ENCODE data around the gene ZDHHC24. TPM values are rescaled to one million over a fixed set of nuclear protein-coding genes. Genes with fewer than 3 reads are reported as not detected.

ZDHHC24 gene
- total and polyA plus RNA-seq, 2 experiments from 2014 or later: 5.6 to 13.1 TPM

DNA sequence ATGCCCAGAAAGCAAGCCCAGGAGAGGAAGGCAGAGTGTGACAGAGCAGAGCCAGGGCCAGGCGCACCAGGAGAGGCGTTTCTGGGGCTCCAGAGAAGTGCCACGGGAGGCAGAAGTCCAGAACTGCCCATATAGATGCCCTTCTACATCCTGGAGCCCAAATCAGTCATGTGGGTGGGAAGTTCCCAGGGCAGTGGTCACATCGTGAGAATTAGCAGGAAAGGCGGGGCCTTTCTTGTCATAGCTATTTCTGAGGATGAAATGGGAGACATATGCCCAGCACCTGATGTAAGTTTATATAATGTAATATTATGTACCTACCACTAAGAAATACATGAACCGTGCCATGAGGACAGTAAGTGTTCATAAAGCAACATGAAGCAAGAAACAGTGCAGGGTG is 13.1 kb downstream of the ZDHHC24 start:
- H3K4me3 Mint-ChIP-seq: no peak overlapping the region
- Histone ChIP-seq H3K79me2 (replicated peaks; ENCODE audit: insufficient read depth) (no peaks in the 10 kb centered on the region), H3F3A (replicated peaks; ENCODE audit: low read depth) (no peaks in the 10 kb centered on the region), H3K4me2 (no peak overlapping the region), H4K20me1 (replicated peaks; ENCODE audit: insufficient read depth) (no peaks in the 10 kb centered on the region), H2AFZ (no peak overlapping the region), H3K9me2 (ENCODE audit: insufficient read depth) (no peaks in the 10 kb centered on the region), H3K27me3 (ENCODE audit: insufficient read depth) (no peaks in the 10 kb centered on the region), H3K36me3 (ENCODE audit: insufficient read depth) (no peaks in the 10 kb centered on the region), H3K4me3 (no peak overlapping the region), H3K4me1 (ENCODE audit: insufficient read depth) (no peaks in the 10 kb centered on the region), H3K27ac (ENCODE audit: low read depth) (no peak overlapping the region)
- H3K36me3 Mint-ChIP-seq (ENCODE audit: low read depth): peaks cover 16% of the 10 kb centered on the region
- ATAC-seq (no peak), DNase-seq (ENCODE audit: low spot score) (no peak)
- no peak for TF ChIP-seq EZH2 (IDR thresholded peaks at IDR 0.05; ENCODE audit: low read depth, unreplicated experiment)
- no peak for TF ChIP-seq POLR2AphosphoS5 (IDR thresholded peaks at IDR 0.05; ENCODE audit: low read depth)
- TF ChIP-seq STAT1 (IDR thresholded peaks at IDR 0.05; ENCODE audit: unreplicated experiment): no peak
- no peak for TF ChIP-seq JUNB (IDR thresholded peaks at IDR 0.05; ENCODE audit: unreplicated experiment)
- TF ChIP-seq, protein P1, sequence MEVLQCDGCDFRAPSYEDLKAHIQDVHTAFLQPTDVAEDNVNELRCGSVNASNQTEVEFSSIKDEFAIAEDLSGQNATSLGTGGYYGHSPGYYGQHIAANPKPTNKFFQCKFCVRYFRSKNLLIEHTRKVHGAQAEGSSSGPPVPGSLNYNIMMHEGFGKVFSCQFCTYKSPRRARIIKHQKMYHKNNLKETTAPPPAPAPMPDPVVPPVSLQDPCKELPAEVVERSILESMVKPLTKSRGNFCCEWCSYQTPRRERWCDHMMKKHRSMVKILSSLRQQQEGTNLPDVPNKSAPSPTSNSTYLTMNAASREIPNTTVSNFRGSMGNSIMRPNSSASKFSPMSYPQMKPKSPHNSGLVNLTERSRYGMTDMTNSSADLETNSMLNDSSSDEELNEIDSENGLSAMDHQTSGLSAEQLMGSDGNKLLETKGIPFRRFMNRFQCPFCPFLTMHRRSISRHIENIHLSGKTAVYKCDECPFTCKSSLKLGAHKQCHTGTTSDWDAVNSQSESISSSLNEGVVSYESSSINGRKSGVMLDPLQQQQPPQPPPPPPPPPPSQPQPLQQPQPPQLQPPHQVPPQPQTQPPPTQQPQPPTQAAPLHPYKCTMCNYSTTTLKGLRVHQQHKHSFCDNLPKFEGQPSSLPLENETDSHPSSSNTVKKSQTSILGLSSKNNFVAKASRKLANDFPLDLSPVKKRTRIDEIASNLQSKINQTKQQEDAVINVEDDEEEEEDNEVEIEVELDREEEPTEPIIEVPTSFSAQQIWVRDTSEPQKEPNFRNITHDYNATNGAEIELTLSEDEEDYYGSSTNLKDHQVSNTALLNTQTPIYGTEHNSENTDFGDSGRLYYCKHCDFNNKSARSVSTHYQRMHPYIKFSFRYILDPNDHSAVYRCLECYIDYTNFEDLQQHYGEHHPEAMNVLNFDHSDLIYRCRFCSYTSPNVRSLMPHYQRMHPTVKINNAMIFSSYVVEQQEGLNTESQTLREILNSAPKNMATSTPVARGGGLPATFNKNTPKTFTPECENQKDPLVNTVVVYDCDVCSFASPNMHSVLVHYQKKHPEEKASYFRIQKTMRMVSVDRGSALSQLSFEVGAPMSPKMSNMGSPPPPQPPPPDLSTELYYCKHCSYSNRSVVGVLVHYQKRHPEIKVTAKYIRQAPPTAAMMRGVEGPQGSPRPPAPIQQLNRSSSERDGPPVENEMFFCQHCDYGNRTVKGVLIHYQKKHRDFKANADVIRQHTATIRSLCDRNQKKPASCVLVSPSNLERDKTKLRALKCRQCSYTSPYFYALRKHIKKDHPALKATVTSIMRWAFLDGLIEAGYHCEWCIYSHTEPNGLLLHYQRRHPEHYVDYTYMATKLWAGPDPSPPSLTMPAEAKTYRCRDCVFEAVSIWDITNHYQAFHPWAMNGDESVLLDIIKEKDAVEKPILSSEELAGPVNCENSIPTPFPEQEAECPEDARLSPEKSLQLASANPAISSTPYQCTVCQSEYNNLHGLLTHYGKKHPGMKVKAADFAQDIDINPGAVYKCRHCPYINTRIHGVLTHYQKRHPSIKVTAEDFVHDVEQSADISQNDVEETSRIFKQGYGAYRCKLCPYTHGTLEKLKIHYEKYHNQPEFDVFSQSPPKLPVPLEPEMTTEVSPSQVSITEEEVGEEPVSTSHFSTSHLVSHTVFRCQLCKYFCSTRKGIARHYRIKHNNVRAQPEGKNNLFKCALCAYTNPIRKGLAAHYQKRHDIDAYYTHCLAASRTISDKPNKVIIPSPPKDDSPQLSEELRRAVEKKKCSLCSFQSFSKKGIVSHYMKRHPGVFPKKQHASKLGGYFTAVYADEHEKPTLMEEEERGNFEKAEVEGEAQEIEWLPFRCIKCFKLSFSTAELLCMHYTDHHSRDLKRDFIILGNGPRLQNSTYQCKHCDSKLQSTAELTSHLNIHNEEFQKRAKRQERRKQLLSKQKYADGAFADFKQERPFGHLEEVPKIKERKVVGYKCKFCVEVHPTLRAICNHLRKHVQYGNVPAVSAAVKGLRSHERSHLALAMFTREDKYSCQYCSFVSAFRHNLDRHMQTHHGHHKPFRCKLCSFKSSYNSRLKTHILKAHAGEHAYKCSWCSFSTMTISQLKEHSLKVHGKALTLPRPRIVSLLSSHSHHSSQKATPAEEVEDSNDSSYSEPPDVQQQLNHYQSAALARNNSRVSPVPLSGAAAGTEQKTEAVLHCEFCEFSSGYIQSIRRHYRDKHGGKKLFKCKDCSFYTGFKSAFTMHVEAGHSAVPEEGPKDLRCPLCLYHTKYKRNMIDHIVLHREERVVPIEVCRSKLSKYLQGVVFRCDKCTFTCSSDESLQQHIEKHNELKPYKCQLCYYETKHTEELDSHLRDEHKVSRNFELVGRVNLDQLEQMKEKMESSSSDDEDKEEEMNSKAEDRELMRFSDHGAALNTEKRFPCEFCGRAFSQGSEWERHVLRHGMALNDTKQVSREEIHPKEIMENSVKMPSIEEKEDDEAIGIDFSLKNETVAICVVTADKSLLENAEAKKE (CRISPR knock-in tag; IDR thresholded peaks at IDR 0.05): no peak
- H3K27ac Mint-ChIP-seq: no peak overlapping the region
- peaks cover 8% of the 10 kb centered on the region for H3K27me3 Mint-ChIP-seq (ENCODE audit: insufficient read depth, low read depth, poor library complexity)
- H3K4me1 Mint-ChIP-seq: peaks cover 5% of the 10 kb centered on the region; the same call in 2 of the 3 replicates
- H3K9me3 Mint-ChIP-seq: no peaks in the 10 kb centered on the region

- no peak overlapping the region for H3K4me3 ChIP-seq
- peaks cover 8% of the 10 kb centered on the region for H3K27me3 Mint-ChIP-seq (ENCODE audit: insufficient read depth, low read depth, poor library complexity)
- H2AFZ ChIP-seq: no peak overlapping the region
- DNase-seq (ENCODE audit: low spot score): no peak
- H3K9me3 Mint-ChIP-seq: no peaks in the 10 kb centered on the region
- peaks cover 13% of the 10 kb centered on the region for H3K36me3 Mint-ChIP-seq (ENCODE audit: low read depth)
- ATAC-seq: peak; percentile 12; the same call in 2 of the 3 replicates
- no peaks in the 10 kb centered on the region for H4K20me1 ChIP-seq (replicated peaks; ENCODE audit: insufficient read depth)
- H3K4me1 ChIP-seq (ENCODE audit: insufficient read depth): no peaks in the 10 kb centered on the region
- no peak overlapping the region for H3K27ac Mint-ChIP-seq
- no peaks in the 10 kb centered on the region for H3K9me2 ChIP-seq (ENCODE audit: insufficient read depth)
- no peak overlapping the region for H3K27ac ChIP-seq (ENCODE audit: low read depth)
- peaks cover 5% of the 10 kb centered on the region; the same call in 2 of the 3 replicates for H3K4me1 Mint-ChIP-seq
- no peaks in the 10 kb centered on the region for H3F3A ChIP-seq (replicated peaks; ENCODE audit: low read depth)
- no peaks in the 10 kb centered on the region for H3K79me2 ChIP-seq (replicated peaks; ENCODE audit: insufficient read depth)
- no peak overlapping the region for H3K4me3 Mint-ChIP-seq
- no peaks in the 10 kb centered on the region for H3K36me3 ChIP-seq (ENCODE audit: insufficient read depth)
- no peaks in the 10 kb centered on the region for H3K27me3 ChIP-seq (ENCODE audit: insufficient read depth)
- H3K4me2 ChIP-seq: no peak overlapping the region
- no peak for TF ChIP-seq STAT1 (IDR thresholded peaks at IDR 0.05; ENCODE audit: unreplicated experiment)
- TF ChIP-seq, protein P2, sequence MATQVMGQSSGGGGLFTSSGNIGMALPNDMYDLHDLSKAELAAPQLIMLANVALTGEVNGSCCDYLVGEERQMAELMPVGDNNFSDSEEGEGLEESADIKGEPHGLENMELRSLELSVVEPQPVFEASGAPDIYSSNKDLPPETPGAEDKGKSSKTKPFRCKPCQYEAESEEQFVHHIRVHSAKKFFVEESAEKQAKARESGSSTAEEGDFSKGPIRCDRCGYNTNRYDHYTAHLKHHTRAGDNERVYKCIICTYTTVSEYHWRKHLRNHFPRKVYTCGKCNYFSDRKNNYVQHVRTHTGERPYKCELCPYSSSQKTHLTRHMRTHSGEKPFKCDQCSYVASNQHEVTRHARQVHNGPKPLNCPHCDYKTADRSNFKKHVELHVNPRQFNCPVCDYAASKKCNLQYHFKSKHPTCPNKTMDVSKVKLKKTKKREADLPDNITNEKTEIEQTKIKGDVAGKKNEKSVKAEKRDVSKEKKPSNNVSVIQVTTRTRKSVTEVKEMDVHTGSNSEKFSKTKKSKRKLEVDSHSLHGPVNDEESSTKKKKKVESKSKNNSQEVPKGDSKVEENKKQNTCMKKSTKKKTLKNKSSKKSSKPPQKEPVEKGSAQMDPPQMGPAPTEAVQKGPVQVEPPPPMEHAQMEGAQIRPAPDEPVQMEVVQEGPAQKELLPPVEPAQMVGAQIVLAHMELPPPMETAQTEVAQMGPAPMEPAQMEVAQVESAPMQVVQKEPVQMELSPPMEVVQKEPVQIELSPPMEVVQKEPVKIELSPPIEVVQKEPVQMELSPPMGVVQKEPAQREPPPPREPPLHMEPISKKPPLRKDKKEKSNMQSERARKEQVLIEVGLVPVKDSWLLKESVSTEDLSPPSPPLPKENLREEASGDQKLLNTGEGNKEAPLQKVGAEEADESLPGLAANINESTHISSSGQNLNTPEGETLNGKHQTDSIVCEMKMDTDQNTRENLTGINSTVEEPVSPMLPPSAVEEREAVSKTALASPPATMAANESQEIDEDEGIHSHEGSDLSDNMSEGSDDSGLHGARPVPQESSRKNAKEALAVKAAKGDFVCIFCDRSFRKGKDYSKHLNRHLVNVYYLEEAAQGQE (IDR thresholded peaks at IDR 0.05; ENCODE audit: unreplicated experiment): no peak
- no peak for TF ChIP-seq POLR2AphosphoS5 (IDR thresholded peaks at IDR 0.05; ENCODE audit: low read depth)
- TF ChIP-seq, protein P3, sequence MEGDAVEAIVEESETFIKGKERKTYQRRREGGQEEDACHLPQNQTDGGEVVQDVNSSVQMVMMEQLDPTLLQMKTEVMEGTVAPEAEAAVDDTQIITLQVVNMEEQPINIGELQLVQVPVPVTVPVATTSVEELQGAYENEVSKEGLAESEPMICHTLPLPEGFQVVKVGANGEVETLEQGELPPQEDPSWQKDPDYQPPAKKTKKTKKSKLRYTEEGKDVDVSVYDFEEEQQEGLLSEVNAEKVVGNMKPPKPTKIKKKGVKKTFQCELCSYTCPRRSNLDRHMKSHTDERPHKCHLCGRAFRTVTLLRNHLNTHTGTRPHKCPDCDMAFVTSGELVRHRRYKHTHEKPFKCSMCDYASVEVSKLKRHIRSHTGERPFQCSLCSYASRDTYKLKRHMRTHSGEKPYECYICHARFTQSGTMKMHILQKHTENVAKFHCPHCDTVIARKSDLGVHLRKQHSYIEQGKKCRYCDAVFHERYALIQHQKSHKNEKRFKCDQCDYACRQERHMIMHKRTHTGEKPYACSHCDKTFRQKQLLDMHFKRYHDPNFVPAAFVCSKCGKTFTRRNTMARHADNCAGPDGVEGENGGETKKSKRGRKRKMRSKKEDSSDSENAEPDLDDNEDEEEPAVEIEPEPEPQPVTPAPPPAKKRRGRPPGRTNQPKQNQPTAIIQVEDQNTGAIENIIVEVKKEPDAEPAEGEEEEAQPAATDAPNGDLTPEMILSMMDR (conservative IDR thresholded peaks at IDR 0.05; ENCODE audit: low read depth in 2 of 2): no peak
- TF ChIP-seq ZNF114 (CRISPR knock-in tag; IDR thresholded peaks at IDR 0.05): no peak
- no peak for TF ChIP-seq CREB1 (CRISPR knock-in tag; IDR thresholded peaks at IDR 0.05; ENCODE audit: low read depth)
These were observed 14.0 kb downstream of the ZDHHC24 start for GRCh38 chr11:66531841-66532240.
